BJ (cell line): Measurements from ENCODE around the gene FBXW8. TPM values are rescaled to one million over a fixed set of nuclear protein-coding genes. Genes with fewer than 3 reads are reported as not detected.

Source experiments
- CTCF ChIA-PET: fragments of 350-600 bp; formaldehyde crosslinking; extraction: SDS; loops from one replicate; lab custom pipeline; 2021; ENCODE audit warnings: antibody characterized with exemption, inconsistent platforms; lab: Yijun Ruan, JAX
- POLR2A ChIA-PET: fragments of 300-600 bp; sonication (Branson Sonifier 250); formaldehyde crosslinking; extraction: SDS; loops from one replicate; lab custom pipeline; 2021; ENCODE audit warnings: antibody characterized with exemption; lab: Charles Lee
- DNase-seq: peaks from one replicate; pipeline ENCODE4 v3.0.0-alpha.2; 2011; ENCODE audit warnings: low read depth
- H3K27me3 ChIP-seq: 2 replicates; pipeline ENCODE4 v1.6.0; 2011; ENCODE audit warnings: low read length; ENCODE audit not compliant: control insufficient read depth, insufficient read depth
- H3K36me3 ChIP-seq: 2 replicates; pipeline ENCODE4 v1.5.1; 2011; ENCODE audit warnings: low read length; ENCODE audit not compliant: control insufficient read depth, insufficient read depth
- H3K4me3 ChIP-seq: 2 replicates; pipeline ENCODE4 v1.5.1; 2011; ENCODE audit warnings: low read depth, mild to moderate bottlenecking, control low read depth, low read length
- CTCF ChIP-seq: IDR thresholded peaks from 2 replicates; pipeline ENCODE4 v1.5.1; 2011; ENCODE audit warnings: low read depth, mild to moderate bottlenecking, control low read depth, inconsistent platforms, low read length, moderate library complexity; ENCODE audit not compliant: insufficient read depth
- polyA plus RNA-seq: library from polyadenylated mRNA; depleted of rRNA; stranded (reverse); fragments of >200 nt; gene quantifications from 2 replicates; pipeline ENCODE4 v1.2.3, GENCODE V29; 2011

Gene FBXW8
- polyA plus RNA-seq, 1 experiment, result 27.3 TPM

- no peak overlapping the region for H3K4me3 ChIP-seq
- DNase-seq, result no peak
- ChIA-PET CTCF (no interaction called here), POLR2A (no interaction called here)
- peaks cover 39% of the 10 kb centered on the region for H3K27me3 ChIP-seq
- no peaks in the 10 kb centered on the region for H3K36me3 ChIP-seq
- no peak for TF ChIP-seq CTCF
Observed at GRCh38 chr12:116876151-116876869, 34.4 kb upstream of the FBXW8 start.

- CTCF ChIA-PET, result interaction anchor here (1.5 to 3.8 kb wide), 2 partner anchors 16 to 169 kb away, joined by 3 to 23 read pairs; no protein-coding TSS in a partner anchor
- peak overlapping the region; percentile 31 for H3K4me3 ChIP-seq
- peaks cover 55% of the 10 kb centered on the region for H3K27me3 ChIP-seq
- DNase-seq, result no peak
- POLR2A ChIA-PET, result no interaction called here
- no peaks in the 10 kb centered on the region for H3K36me3 ChIP-seq
- no peak for TF ChIP-seq CTCF
Observed at GRCh38 chr12:116878567-116879508, 31.9 kb upstream of the FBXW8 start.

- no peak for TF ChIP-seq CTCF
- Histone ChIP-seq H3K27me3 (peaks cover 51% of the 10 kb centered on the region), H3K4me3 (0 out of 2 replicates have a peak overlapping the region, but pooled peaks have one; percentile 8), H3K36me3 (no peaks in the 10 kb centered on the region)
- ChIA-PET CTCF (interaction anchor here (1.1 to 3.8 kb wide), 6 partner anchors 9 to 175 kb away, joined by 3 to 55 read pairs (median 6); no protein-coding TSS in a partner anchor), POLR2A (no interaction called here)
- no peak for DNase-seq
Observed at GRCh38 chr12:116879509-116880212, 31.1 kb upstream of the FBXW8 start.

- Histone ChIP-seq H3K4me3 (no peak overlapping the region), H3K27me3 (peaks cover 50% of the 10 kb centered on the region), H3K36me3 (no peaks in the 10 kb centered on the region)
- CTCF ChIA-PET, result interaction anchor here (0.6 to 3.8 kb wide), 8 partner anchors 10 to 236 kb away, joined by 3 to 55 read pairs (median 5); no protein-coding TSS in a partner anchor
- no peak for TF ChIP-seq CTCF
- POLR2A ChIA-PET, result no interaction called here
- DNase-seq, result no peak
Observed at GRCh38 chr12:116880213-116880816, 30.4 kb upstream of the FBXW8 start.
